ENCODE measurements around the gene KCNE3.

GRCh38 chr11:74473382-74474173 lies 6.2 kb upstream of the KCNE3 start:
- TF ChIP-seq CTCF (conservative IDR thresholded peaks at IDR 0.05; ENCODE audit: low read depth in 2 of 2) (no peak), EZH2 (IDR thresholded peaks at IDR 0.05; ENCODE audit: low read depth, unreplicated experiment) (no peak), POLR2AphosphoS5 (IDR thresholded peaks at IDR 0.05; ENCODE audit: low read depth) (no peak), EZH2phosphoT487 (IDR thresholded peaks at IDR 0.05; ENCODE audit: unreplicated experiment) (no peak), CREB1 (CRISPR knock-in tag; IDR thresholded peaks at IDR 0.05; ENCODE audit: low read depth) (no peak), REST (IDR thresholded peaks at IDR 0.05; ENCODE audit: unreplicated experiment) (no peak), NANOG (IDR thresholded peaks at IDR 0.05; ENCODE audit: borderline replicate concordance) (no peak), ZNF114 (CRISPR knock-in tag; IDR thresholded peaks at IDR 0.05) (no peak)
